Panc1 (cell line): ENCODE results near the gene RANBP3. TPM values are rescaled to one million over a fixed set of nuclear protein-coding genes. Genes with fewer than 3 reads are reported as not detected.
A peak's percentile ranks its signal among the peaks of the same experiment; 100 is the strongest.

Experiments used
- ATAC-seq: fragments of 200-7000 bp; cut with Tn5 transposase; 2 replicates; pipeline ENCODE4 v1.9.1; 2020; ENCODE audit warnings: mild to moderate bottlenecking, moderate library complexity
- BruUV-seq: library from RNA; stranded (reverse); fragments of 400-500 nt; replicated peaks from 2 replicates; lab custom pipeline; 2021; lab: Mats Ljungman, UMichigan
- CTCF ChIA-PET: fragments of 300-600 bp; sonication (Branson Sonifier 250); formaldehyde crosslinking; loops from one replicate; lab custom pipeline; 2022; ENCODE audit warnings: antibody characterized with exemption; lab: Charles Lee
- POLR2A ChIA-PET: fragments of 300-600 bp; sonication (Branson Sonifier 250); formaldehyde crosslinking; loops from one replicate; lab custom pipeline; 2022; ENCODE audit warnings: antibody characterized with exemption; lab: Charles Lee
- DNase-seq: peaks from one replicate; pipeline ENCODE4 v3.0.0-alpha.2; 2010; ENCODE audit warnings: low read depth, low spot score
- H3K27ac ChIP-seq: 2 replicates; pipeline ENCODE4 v1.5.1; 2011; ENCODE audit warnings: mild to moderate bottlenecking, low read length, inconsistent platforms
- H3K27me3 ChIP-seq: fragments of 200-500 bp; sonication (Bioruptor generic); 2 replicates; pipeline ENCODE4 v1.6.0; 2014; ENCODE audit warnings: low read length, inconsistent platforms; ENCODE audit not compliant: control insufficient read depth, insufficient read depth
- H3K36me3 ChIP-seq: fragments of 200-500 bp; sonication (Bioruptor generic); 2 replicates; pipeline ENCODE4 v1.5.1; 2014; ENCODE audit warnings: inconsistent platforms, mild to moderate bottlenecking, low read length, moderate library complexity; ENCODE audit not compliant: control insufficient read depth, insufficient read depth
- H3K4me1 ChIP-seq: 2 replicates; pipeline ENCODE4 v1.5.1; 2011; ENCODE audit warnings: inconsistent platforms, mild to moderate bottlenecking, low read length, moderate library complexity; ENCODE audit not compliant: control insufficient read depth, insufficient read depth
- H3K4me3 ChIP-seq, 2 experiments: 2 replicates each; pipeline ENCODE4 v1.5.1; 2011 to 2012; ENCODE audit warnings: low read depth in 2 of 2, low read length in 2 of 2, mild to moderate bottlenecking in 2 of 2, inconsistent platforms in 1 of 2, moderate library complexity in 1 of 2
- H3K9me3 ChIP-seq: fragments of 200-500 bp; sonication (Bioruptor generic); 2 replicates; pipeline ENCODE4 v1.5.1; 2014; ENCODE audit warnings: low read depth, mild to moderate bottlenecking, inconsistent platforms, low read length, moderate library complexity; ENCODE audit not compliant: control insufficient read depth, insufficient read depth
- POLR2AphosphoS5 ChIP-seq: IDR thresholded peaks from 2 replicates; pipeline ENCODE4 v1.6.1; 2012; ENCODE audit warnings: mild to moderate bottlenecking, low read depth, low read length, moderate library complexity
- SIN3A ChIP-seq: IDR thresholded peaks from 2 replicates; pipeline ENCODE4 v1.6.1; 2012; ENCODE audit warnings: low read depth, mild to moderate bottlenecking, low read length, moderate library complexity, borderline replicate concordance; ENCODE audit not compliant: insufficient read depth
- TCF7L2 ChIP-seq: IDR thresholded peaks from 2 replicates; pipeline ENCODE4 v1.6.1; 2011; ENCODE audit warnings: mild to moderate bottlenecking, low read depth, low read length, inconsistent platforms
- in situ Hi-C: cut with HindIII; loops from 2 replicates; pipeline ENCODE4 v1.10.0; 2016; ENCODE audit warnings: low sequenced_read_pairs, low pct_unique_long_range_greater_than_20kb
- intact Hi-C: fragments of 100-400 bp; cut with micrococcal nuclease; formaldehyde crosslinking; loops from one replicate; pipeline ENCODE4 v1.10.0; 2022; ENCODE audit not compliant: unreplicated experiment
- total RNA-seq: library from RNA; stranded (reverse); gene quantifications from one replicate; pipeline ENCODE4 v1.2.1, GENCODE V29; 2021; ENCODE audit not compliant: unreplicated experiment
- TF ChIP-seq, protein P1 (sequence below): fragments of 450-650 bp; IDR thresholded peaks from 2 replicates; pipeline ENCODE4 v1.5.1; 2017; ENCODE audit warnings: mild to moderate bottlenecking
- TF ChIP-seq, protein P2 (sequence below), 2 experiments: IDR thresholded peaks; 2 replicates each; pipeline ENCODE4 v1.6.1; 2011 to 2012; ENCODE audit warnings: low read depth in 2 of 2, control low read depth in 1 of 2, low read length in 1 of 2, mild to moderate bottlenecking in 1 of 2, moderate library complexity in 1 of 2; ENCODE audit not compliant: insufficient read depth in 1 of 2

RANBP3 gene
- total RNA-seq, 1 experiment from 2014 or later: 54.6 TPM

DNA sequence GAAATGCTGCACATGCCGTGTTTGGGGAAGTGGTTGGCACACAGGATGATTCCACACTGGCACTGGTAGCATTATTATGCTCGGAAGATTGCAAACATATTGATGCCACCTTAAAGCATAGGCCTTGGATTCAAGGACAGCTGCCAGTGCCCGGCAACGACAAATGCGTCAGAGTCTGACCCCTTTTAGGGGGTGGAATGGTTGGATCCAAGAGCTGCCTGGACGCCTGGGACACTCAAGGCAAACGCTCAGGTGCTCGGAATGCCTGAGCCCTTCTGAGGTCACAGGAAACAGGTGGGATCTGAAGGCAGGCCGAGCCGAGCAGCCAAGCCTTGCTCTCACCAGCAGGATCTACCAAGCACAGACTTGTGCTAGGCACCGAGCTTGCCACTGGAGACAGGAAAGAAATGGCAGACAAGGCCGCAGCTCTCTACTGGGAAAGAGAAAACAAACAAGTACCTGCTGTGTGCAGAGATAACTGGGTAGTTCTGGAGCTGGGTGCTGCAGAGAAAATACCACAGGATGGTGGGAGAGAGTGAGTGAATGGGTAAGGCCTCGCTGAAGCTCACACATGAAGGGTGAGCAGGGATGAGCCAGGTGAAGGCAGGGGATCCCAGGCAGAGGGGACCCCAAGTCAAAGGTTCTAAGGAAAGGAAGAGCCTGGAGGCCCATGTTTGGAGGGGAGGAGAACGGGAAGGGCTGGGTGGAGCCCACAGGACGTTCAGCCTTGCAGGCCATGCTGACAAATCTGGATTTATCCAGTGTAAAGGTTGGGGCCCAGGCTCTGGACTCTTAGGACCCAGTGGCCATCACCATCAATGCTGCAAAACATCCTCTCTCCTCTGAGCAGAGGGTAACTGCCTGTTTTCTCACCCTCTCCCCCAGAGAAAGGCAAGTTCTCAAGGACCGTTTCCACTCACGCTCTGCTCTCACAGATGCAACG, 9.2 kb downstream of the RANBP3 start:
- POLR2A ChIA-PET: interaction anchor here (0.5 kb wide), 1 partner anchor 470 kb away, joined by 5 read pairs; no protein-coding TSS in a partner anchor
- intact Hi-C loops: no loop called here
- no peaks in the 10 kb centered on the region for H3K27me3 ChIP-seq
- no peak for DNase-seq
- H3K4me1 ChIP-seq: peaks cover 5% of the 10 kb centered on the region; the same call in 1 of the 2 replicates
- in situ Hi-C loops: no loop called here
- peak; percentile 22; the same call in 1 of the 2 replicates for ATAC-seq
- H3K4me3 ChIP-seq: no peak overlapping the region
- H3K27ac ChIP-seq: no peak overlapping the region
- no peaks in the 10 kb centered on the region for H3K36me3 ChIP-seq
- no TSS peak for BruUV-seq
- CTCF ChIA-PET: interaction anchor here (0.9 to 1.1 kb wide), 2 partner anchors 11 to 15 kb away, joined by 3 read pairs; no protein-coding TSS in a partner anchor
- H3K9me3 ChIP-seq: no peaks in the 10 kb centered on the region
- TF ChIP-seq SIN3A: no peak
- no peak for TF ChIP-seq POLR2AphosphoS5
- TF ChIP-seq, protein P1, sequence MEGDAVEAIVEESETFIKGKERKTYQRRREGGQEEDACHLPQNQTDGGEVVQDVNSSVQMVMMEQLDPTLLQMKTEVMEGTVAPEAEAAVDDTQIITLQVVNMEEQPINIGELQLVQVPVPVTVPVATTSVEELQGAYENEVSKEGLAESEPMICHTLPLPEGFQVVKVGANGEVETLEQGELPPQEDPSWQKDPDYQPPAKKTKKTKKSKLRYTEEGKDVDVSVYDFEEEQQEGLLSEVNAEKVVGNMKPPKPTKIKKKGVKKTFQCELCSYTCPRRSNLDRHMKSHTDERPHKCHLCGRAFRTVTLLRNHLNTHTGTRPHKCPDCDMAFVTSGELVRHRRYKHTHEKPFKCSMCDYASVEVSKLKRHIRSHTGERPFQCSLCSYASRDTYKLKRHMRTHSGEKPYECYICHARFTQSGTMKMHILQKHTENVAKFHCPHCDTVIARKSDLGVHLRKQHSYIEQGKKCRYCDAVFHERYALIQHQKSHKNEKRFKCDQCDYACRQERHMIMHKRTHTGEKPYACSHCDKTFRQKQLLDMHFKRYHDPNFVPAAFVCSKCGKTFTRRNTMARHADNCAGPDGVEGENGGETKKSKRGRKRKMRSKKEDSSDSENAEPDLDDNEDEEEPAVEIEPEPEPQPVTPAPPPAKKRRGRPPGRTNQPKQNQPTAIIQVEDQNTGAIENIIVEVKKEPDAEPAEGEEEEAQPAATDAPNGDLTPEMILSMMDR: no peak
- TF ChIP-seq, protein P2, sequence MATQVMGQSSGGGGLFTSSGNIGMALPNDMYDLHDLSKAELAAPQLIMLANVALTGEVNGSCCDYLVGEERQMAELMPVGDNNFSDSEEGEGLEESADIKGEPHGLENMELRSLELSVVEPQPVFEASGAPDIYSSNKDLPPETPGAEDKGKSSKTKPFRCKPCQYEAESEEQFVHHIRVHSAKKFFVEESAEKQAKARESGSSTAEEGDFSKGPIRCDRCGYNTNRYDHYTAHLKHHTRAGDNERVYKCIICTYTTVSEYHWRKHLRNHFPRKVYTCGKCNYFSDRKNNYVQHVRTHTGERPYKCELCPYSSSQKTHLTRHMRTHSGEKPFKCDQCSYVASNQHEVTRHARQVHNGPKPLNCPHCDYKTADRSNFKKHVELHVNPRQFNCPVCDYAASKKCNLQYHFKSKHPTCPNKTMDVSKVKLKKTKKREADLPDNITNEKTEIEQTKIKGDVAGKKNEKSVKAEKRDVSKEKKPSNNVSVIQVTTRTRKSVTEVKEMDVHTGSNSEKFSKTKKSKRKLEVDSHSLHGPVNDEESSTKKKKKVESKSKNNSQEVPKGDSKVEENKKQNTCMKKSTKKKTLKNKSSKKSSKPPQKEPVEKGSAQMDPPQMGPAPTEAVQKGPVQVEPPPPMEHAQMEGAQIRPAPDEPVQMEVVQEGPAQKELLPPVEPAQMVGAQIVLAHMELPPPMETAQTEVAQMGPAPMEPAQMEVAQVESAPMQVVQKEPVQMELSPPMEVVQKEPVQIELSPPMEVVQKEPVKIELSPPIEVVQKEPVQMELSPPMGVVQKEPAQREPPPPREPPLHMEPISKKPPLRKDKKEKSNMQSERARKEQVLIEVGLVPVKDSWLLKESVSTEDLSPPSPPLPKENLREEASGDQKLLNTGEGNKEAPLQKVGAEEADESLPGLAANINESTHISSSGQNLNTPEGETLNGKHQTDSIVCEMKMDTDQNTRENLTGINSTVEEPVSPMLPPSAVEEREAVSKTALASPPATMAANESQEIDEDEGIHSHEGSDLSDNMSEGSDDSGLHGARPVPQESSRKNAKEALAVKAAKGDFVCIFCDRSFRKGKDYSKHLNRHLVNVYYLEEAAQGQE (IDR thresholded peaks at IDR 0.05; ENCODE audit: insufficient read depth in 1 of 2, low read depth in 2 of 2, low read length in 1 of 2): no peak
- no peak for TF ChIP-seq TCF7L2

DNA sequence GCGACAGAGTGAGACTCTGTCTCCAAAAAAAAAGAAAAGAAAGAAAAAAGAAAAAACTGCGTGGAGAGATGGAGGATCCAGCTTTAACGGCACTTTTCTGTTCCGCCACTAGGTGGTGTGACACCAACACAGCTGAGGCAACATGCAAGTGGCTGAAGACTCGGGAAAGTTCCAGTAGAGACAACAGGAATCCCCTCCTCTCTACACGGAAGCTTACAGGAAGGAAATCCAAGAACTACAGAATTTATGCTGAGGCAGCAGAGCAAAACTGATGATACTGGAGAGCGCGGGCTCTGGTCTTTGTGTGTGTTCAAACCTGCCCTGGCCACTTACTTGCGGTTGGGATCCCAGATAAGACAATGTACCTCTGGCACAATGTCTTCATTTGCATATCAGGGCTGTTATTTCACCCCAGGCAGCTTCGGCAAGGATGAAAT, 9.9 kb downstream of the RANBP3 start:
- Histone ChIP-seq H3K9me3 (no peaks in the 10 kb centered on the region), H3K4me3 (no peak overlapping the region), H3K27ac (no peak overlapping the region), H3K4me1 (peaks cover 5% of the 10 kb centered on the region; the same call in 1 of the 2 replicates), H3K36me3 (no peaks in the 10 kb centered on the region), H3K27me3 (no peaks in the 10 kb centered on the region)
- in situ Hi-C loops: no loop called here
- BruUV-seq: no TSS peak
- CTCF ChIA-PET: interaction anchor here (0.9 to 1.1 kb wide), 2 partner anchors 12 to 15 kb away, joined by 3 read pairs; no protein-coding TSS in a partner anchor
- POLR2A ChIA-PET: interaction anchor here (0.5 kb wide), 1 partner anchor 471 kb away, joined by 5 read pairs; no protein-coding TSS in a partner anchor
- no peak for TF ChIP-seq TCF7L2
- TF ChIP-seq, protein P1: peak; percentile 88
- ATAC-seq (peak; percentile 73), DNase-seq (peak; percentile 42)
- intact Hi-C loops: no loop called here
